ENCODE results near the gene DHRS13. TPM values are rescaled to one million over a fixed set of nuclear protein-coding genes. Genes with fewer than 3 reads are reported as not detected.

The DHRS13 gene, protein sequence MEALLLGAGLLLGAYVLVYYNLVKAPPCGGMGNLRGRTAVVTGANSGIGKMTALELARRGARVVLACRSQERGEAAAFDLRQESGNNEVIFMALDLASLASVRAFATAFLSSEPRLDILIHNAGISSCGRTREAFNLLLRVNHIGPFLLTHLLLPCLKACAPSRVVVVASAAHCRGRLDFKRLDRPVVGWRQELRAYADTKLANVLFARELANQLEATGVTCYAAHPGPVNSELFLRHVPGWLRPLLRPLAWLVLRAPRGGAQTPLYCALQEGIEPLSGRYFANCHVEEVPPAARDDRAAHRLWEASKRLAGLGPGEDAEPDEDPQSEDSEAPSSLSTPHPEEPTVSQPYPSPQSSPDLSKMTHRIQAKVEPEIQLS
- 30.6 and 32.9 TPM in 2 replicates for total RNA-seq

DNA sequence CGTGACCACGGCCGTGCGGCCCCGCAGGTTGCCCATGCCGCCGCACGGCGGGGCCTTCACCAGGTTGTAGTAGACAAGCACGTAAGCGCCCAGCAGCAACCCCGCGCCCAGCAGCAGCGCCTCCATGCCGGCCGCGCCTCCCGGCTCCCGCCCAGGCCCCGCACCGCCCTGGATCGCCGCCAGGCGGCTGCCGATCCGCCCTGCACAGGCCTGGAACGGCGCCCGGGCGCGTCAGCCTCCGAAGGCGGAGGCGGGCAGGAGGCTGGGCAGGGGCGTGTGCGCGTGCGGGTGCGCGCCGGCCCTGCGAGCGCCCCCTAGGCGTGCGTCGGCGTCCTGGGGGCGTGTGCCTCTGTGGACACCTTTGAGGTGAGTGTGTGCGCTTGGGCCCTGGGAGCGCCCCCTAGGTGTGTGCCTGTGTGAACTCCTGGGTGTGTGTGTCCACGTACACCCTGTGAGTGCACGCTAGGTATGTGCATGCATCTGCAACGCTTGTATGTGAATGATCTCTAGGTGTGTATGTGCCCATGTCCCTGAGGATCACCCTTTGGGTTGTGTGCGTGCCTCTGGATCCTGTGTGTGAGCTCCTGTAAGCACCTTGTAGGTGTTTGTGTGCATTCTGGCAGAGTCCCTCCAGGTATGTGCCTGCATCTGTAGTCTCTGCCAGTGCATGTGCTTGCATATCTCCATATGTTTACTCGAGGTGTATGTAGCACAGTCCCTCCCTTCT is at the start of gene DHRS13:
Gene DHRS13 (minus strand): TSS at position 261 of the 727 bp plus-strand sequence. CDS start 135 bp downstream, at position 126.
- Mint-ChIP-seq H3K27ac (peak within 1 kb of the TSS; percentile 86), H3K27me3 (ENCODE audit: low read depth) (no peaks in the 10 kb centered on the region), H3K4me1 (ENCODE audit: low read depth) (peaks cover 32% of the 10 kb centered on the region), H3K36me3 (ENCODE audit: low read depth) (peaks cover 56% of the 10 kb centered on the region), H3K9me3 (no peaks in the 10 kb centered on the region), H3K4me3 (ENCODE audit: low read depth) (peak within 1 kb of the TSS; percentile 90)
- intact Hi-C loops (cut with micrococcal nuclease): loop anchor here (1.0 to 2.0 kb wide), 7 partner anchors 10 to 176 kb away; partner anchors contain the start of genes ERAL1 and TLCD1
- peak; percentile 91 for DNase-seq (ENCODE audit: low spot score)

DNA sequence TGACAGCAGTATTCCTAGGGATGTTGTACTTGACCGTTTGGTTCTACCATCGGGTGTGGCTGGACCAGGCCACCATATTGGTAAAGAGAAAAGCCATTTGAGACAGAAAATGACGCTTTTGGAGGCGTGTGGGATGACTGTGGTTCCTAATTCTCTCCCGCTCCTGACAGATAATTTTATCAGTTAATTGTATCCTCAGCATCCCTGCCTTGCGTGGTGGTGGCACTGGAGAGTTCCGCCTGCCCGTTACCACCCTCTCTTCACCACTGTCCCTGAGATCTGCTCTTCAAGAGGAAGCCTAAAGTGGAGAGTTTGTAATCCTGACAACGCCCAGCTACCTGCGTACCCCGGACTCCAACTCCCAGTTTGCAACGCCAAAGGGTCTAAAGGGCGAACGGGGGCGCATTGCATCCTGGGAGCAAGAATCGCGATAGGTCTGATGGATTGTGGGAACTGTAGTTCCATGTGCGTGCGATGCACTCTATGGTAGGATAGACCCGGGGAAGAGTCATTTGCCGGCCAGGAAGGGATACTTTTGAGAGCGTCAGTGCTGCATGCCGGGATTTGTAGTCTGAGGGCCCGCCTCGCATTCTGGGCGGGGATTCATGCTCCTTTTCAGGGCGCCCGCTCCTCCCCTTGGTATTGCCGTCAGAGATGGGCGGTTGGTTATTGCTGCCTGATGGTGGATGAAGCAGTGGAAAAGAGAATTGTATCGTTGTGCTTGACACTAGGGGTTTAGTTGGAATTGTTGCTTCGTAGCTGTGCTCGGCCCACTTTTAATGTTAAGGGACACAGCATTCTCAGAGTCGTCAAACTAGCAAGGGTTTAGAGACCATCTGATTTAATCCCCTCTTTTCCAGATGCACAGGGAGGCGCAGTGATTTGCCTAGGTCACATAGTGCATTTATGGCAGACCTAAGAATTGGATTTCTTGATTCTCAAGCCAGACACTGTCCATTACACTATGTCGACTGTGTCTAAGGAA is 49.4 kb upstream of the DHRS13 start:
- intact Hi-C loops (cut with micrococcal nuclease): loop anchor here (1.0 to 5.0 kb wide), 5 partner anchors 110 to 342 kb away; partner anchors contain the start of genes FAM222B, NEK8, NUFIP2 and RPL23A
- Mint-ChIP-seq H3K4me3 (ENCODE audit: low read depth) (no peak overlapping the region), H3K4me1 (ENCODE audit: low read depth) (peaks cover 9% of the 10 kb centered on the region), H3K27ac (no peak overlapping the region), H3K36me3 (ENCODE audit: low read depth) (peaks cover 24% of the 10 kb centered on the region), H3K9me3 (no peaks in the 10 kb centered on the region), H3K27me3 (ENCODE audit: low read depth) (no peaks in the 10 kb centered on the region)
- DNase-seq (ENCODE audit: low spot score): peak; percentile 95

DNA sequence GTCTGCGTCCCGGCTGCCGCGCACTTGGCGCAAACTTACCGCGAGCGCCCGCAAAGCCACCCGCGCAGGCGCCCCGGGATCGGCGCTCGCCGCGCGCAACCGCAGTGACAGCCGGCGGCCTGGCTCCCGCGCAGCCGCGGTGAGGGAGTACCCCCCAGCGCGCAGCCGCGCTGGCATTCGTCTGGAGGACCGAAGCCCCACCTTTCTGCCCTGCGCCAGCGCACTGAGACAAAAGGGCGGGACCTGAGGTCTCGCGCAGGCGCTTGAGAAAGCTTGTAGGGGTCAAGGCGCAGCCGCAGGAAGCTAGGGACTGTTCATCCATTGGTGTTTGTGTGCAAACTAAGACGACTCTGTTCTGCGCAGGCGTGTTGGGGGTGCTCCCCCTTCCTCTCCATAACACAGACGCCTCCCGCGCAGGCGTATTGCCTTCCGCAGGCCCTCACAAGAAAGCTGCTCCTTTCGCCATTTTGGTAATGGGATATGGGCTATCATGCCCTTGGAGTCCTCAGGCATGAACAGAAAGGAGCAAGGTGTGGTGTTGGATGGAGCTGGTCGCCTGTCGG is 48.6 kb upstream of the DHRS13 start, which contains the start of gene PHF12:
Gene PHF12 (minus strand): TSS at position 91 of the 563 bp plus-strand sequence. CDS start 558 bp downstream, outside the sequence.
- H3K27me3 Mint-ChIP-seq (ENCODE audit: low read depth): no peaks in the 10 kb centered on the region
- peaks cover 13% of the 10 kb centered on the region for H3K4me1 Mint-ChIP-seq (ENCODE audit: low read depth)
- no peaks in the 10 kb centered on the region for H3K9me3 Mint-ChIP-seq
- peaks cover 29% of the 10 kb centered on the region for H3K36me3 Mint-ChIP-seq (ENCODE audit: low read depth)
- peak within 1 kb of the TSS; percentile 82 for H3K27ac Mint-ChIP-seq
- intact Hi-C loops (cut with micrococcal nuclease): loop anchor here (1.0 to 5.0 kb wide), 3 partner anchors 109 to 223 kb away; partner anchors contain the start of genes FAM222B and NEK8
- H3K4me3 Mint-ChIP-seq (ENCODE audit: low read depth): peak within 1 kb of the TSS; percentile 95
- DNase-seq (ENCODE audit: low spot score): peak; percentile 100

DNA sequence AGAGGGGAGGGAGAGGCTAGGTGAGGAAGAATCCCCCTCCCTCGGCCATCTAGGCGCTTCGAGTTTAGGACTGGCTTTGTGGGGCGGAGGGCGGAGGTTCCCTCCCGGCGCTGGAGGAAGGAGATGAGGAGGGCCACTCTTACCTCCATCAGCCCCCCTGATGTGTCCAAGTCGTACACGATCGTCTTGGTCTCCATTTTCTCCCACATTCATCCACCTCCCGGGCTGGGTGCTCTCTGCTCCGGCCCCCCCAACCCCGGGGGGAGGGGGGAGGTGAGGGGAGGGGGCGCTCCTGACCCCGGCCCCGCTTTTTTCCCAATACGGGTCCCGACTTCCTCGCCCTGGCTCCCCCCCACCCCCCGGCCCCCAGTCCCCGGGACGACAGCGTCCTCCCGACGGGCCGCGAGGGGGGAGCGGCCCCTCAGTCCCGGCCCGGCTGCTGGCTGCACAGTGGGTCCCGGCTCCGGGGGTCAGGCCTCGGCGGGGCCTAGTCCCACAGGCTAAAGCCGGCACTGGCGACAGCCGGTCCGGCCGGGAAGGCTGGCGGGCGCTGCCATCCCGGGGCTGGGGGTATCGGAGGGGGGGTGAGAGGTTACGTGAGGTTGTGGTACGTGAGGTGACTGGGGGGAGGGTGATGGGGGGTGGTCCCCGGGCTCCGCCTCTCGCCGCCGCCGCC is 48.0 kb upstream of the DHRS13 start:
- peaks cover 35% of the 10 kb centered on the region for H3K36me3 Mint-ChIP-seq (ENCODE audit: low read depth)
- no peaks in the 10 kb centered on the region for H3K9me3 Mint-ChIP-seq
- intact Hi-C loops (cut with micrococcal nuclease): loop anchor here (1.0 to 5.0 kb wide), 3 partner anchors 109 to 223 kb away; partner anchors contain the start of genes FAM222B and NEK8
- H3K4me1 Mint-ChIP-seq (ENCODE audit: low read depth): peaks cover 19% of the 10 kb centered on the region
- no peak for DNase-seq (ENCODE audit: low spot score)
- peak overlapping the region; percentile 82 for H3K27ac Mint-ChIP-seq
- H3K4me3 Mint-ChIP-seq (ENCODE audit: low read depth): peak overlapping the region; percentile 95
- no peaks in the 10 kb centered on the region for H3K27me3 Mint-ChIP-seq (ENCODE audit: low read depth)

DNA sequence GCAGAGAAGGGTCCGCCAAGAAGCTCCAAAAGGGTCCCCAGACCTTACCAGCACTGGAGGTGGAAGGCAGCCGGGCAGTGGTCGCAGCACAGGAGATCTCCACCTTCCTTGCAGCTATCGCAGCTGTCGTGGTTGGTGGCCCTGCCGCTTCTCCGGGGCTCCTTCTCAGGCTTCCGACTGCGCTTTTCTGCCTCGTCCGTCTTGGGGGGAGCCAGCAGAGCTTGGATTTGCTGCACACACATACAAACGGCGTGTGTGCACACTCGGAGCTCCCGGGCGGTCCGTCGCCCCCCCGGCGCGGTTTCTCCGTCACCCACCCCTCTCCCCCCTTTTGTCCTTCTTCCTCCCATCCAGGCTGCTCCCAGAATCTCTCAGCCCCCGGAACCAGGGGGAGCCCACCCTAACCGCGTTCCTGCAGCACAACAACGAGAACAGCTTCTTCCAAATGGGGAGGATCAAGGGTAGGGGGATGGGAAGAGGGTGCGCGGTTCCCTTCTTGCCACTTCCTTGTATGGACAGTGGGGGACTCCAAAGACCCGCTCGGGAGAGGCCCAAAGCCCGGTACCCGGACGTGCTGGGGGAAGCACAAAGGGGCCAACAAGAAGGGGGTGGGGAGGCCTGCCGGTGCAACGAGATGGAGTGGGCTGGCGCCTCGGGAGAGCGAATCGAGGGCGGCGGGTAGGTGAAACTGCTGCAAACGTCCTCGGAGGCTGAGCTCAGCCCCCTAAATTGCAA is 47.3 kb upstream of the DHRS13 start:
- DNase-seq (ENCODE audit: low spot score): peak; percentile 44
- intact Hi-C loops (cut with micrococcal nuclease): loop anchor here (5.0 kb wide), 2 partner anchors 108 to 138 kb away; partner anchors contain the start of gene FAM222B
- H3K36me3 Mint-ChIP-seq (ENCODE audit: low read depth): peaks cover 42% of the 10 kb centered on the region
- H3K27me3 Mint-ChIP-seq (ENCODE audit: low read depth): no peaks in the 10 kb centered on the region
- H3K4me1 Mint-ChIP-seq (ENCODE audit: low read depth): peaks cover 26% of the 10 kb centered on the region
- H3K27ac Mint-ChIP-seq: peak overlapping the region; percentile 82
- H3K4me3 Mint-ChIP-seq (ENCODE audit: low read depth): peak overlapping the region; percentile 95
- no peaks in the 10 kb centered on the region for H3K9me3 Mint-ChIP-seq

DNA sequence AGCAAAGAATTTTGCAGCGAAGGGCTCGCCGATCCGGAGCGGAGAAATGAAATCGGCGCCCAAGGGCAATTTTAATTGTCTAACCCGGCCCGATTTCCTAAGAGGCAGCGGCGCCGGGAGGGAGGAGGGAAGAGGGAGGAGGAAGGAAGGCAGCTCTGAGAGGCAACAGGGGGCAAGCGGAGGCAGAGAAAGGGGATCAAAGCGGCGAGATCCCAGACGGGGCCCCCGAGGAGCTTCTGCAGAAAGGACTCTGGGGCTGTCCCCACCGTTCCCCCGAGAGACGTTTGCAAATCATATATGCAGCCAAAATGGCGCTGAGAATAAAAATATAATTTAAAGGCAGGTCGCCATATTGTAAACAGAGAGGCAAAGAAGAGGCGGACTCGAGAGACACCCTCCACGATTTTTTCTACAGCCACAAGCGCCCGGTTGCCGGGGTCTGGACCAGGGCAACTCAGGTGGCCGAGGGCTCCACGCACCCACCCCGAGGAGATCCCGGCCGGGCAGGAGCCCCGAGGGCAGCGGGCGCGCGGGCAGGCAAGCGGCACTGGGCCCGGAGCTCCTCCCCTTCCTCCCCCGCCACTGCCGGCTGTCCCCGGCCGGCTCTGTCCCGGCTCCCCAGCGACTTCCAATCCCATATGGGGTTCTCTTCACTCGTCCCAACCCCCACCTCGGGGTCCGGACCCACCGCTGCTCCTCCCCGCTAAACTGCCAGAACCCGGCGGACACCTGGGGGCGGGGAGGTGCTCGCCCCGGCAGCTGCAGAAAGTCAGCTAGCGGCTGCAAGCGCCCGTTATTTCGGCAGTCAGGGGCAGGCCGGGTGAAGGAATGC is 46.5 kb upstream of the DHRS13 start:
- Mint-ChIP-seq H3K9me3 (no peaks in the 10 kb centered on the region), H3K36me3 (ENCODE audit: low read depth) (peaks cover 49% of the 10 kb centered on the region), H3K4me3 (ENCODE audit: low read depth) (peak overlapping the region; percentile 95), H3K27me3 (ENCODE audit: low read depth) (no peaks in the 10 kb centered on the region), H3K27ac (peak overlapping the region; percentile 82), H3K4me1 (ENCODE audit: low read depth) (peaks cover 32% of the 10 kb centered on the region)
- DNase-seq (ENCODE audit: low spot score): peak; percentile 56
- intact Hi-C loops (cut with micrococcal nuclease): loop anchor here (2.0 to 5.0 kb wide), 3 partner anchors 47 to 137 kb away; partner anchors contain the start of genes DHRS13 and FAM222B

DNA sequence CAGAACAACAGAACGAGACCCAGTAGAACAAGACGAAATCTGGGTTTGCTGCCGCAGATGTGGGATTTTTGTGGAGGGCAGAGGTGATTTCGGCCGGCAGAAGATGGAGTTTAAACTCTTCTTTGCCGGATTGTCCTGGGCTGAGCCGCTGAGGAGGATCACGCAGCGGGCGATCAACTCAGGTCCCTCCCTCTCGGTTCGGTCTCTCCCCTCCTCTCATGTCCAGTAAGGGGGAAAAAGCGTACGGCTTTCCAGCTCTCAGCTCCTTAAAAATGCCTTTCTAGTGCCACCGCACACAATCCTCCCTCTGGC is 46.0 kb upstream of the DHRS13 start:
- peaks cover 55% of the 10 kb centered on the region for H3K36me3 Mint-ChIP-seq (ENCODE audit: low read depth)
- DNase-seq (ENCODE audit: low spot score): no peak
- H3K4me1 Mint-ChIP-seq (ENCODE audit: low read depth): peaks cover 35% of the 10 kb centered on the region
- H3K27me3 Mint-ChIP-seq (ENCODE audit: low read depth): no peaks in the 10 kb centered on the region
- H3K4me3 Mint-ChIP-seq (ENCODE audit: low read depth): peak overlapping the region; percentile 95
- peak overlapping the region; percentile 66 for H3K27ac Mint-ChIP-seq
- H3K9me3 Mint-ChIP-seq: no peaks in the 10 kb centered on the region
- intact Hi-C loops (cut with micrococcal nuclease): loop anchor here (2.0 kb wide), 1 partner anchor 46 kb away; the partner anchor contains the start of gene DHRS13

DNA sequence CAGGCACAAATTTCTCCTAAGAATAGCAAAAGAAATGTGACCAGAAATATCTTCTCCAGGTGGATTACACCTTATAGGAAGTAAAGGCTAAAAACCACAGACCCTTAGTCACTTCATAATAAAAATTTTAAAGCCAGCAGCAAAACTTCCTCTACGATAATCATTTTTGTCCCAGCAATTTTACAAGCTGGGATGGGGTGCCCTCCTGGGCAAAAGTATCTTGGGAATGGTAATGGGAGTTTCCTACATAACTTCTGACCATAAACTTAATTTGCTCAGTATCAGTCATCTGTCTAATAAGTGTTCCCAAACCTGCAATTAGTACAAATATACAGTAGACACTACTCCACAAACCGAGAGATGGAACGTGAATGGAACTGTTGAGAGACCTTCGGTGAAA is 45.5 kb upstream of the DHRS13 start:
- Mint-ChIP-seq H3K27me3 (ENCODE audit: low read depth) (no peaks in the 10 kb centered on the region), H3K27ac (peak overlapping the region; percentile 66), H3K36me3 (ENCODE audit: low read depth) (peaks cover 60% of the 10 kb centered on the region), H3K4me1 (ENCODE audit: low read depth) (peaks cover 39% of the 10 kb centered on the region), H3K4me3 (ENCODE audit: low read depth) (peak overlapping the region; percentile 95), H3K9me3 (no peaks in the 10 kb centered on the region)
- no peak for DNase-seq (ENCODE audit: low spot score)
- intact Hi-C loops (cut with micrococcal nuclease): loop anchor here (2.0 kb wide), 1 partner anchor 46 kb away; the partner anchor contains the start of gene DHRS13

DNA sequence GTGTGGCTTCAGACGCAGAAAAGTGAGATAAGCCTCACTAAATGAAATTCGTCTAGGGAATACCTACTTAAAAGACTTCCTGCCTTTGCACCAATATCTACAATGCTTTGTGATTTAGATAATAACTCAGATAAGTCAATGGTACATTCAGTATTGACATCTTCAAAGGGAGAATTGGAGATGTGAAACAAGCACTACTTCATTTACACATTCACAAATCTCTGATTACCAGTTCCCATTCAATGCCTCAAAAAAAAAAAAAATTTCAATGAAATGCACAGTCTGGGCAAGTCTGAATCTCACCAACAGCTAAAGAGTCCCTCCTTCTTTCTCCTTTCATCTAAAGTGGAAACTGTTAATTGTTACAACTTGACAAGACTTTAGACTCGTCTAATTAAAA is 44.8 kb upstream of the DHRS13 start:
- peaks cover 39% of the 10 kb centered on the region for H3K4me1 Mint-ChIP-seq (ENCODE audit: low read depth)
- peaks cover 66% of the 10 kb centered on the region for H3K36me3 Mint-ChIP-seq (ENCODE audit: low read depth)

DNA sequence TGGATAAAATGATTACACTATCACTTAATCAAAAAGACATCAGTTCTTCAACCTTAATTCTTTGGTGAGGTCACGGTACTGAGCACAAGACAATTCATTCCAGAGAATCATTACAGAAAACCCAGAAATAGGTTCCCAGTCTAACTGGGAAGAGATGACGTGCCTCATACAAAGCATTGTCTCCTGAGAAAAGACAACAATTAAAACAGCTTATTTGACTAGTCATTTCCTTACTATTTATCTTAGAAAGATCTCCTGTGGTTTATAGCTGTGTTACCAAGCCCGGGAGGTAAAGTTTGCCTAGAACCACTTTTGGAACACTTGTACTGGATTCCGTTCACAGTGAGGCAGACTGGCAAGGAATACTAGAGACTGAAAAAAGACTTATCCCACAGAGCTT is 43.4 kb upstream of the DHRS13 start:
- intact Hi-C loops (cut with micrococcal nuclease): loop anchor here (1.0 kb wide), 1 partner anchor 20 kb away; no protein-coding TSS in a partner anchor
- Mint-ChIP-seq H3K36me3 (ENCODE audit: low read depth) (peaks cover 73% of the 10 kb centered on the region), H3K27me3 (ENCODE audit: low read depth) (no peaks in the 10 kb centered on the region), H3K27ac (peak overlapping the region; percentile 89), H3K9me3 (no peaks in the 10 kb centered on the region), H3K4me3 (ENCODE audit: low read depth) (peak overlapping the region; percentile 62), H3K4me1 (ENCODE audit: low read depth) (peaks cover 42% of the 10 kb centered on the region)
- no peak for DNase-seq (ENCODE audit: low spot score)

More for the DNA sequence above, 44.8 kb upstream of the DHRS13 start:
- DNase-seq (ENCODE audit: low spot score): no peak
- intact Hi-C loops (cut with micrococcal nuclease): loop anchor here (2.0 kb wide), 1 partner anchor 45 kb away; the partner anchor contains the start of gene DHRS13
- peak overlapping the region; percentile 95 for H3K4me3 Mint-ChIP-seq (ENCODE audit: low read depth)
- no peaks in the 10 kb centered on the region for H3K27me3 Mint-ChIP-seq (ENCODE audit: low read depth)
- no peaks in the 10 kb centered on the region for H3K9me3 Mint-ChIP-seq
- peak overlapping the region; percentile 53 for H3K27ac Mint-ChIP-seq

All from activated T-helper 2 cell treated with anti-CD3 and anti-CD28 coated beads, Interferon-gamma antibody, Interleukin-2, Interleukin-4, amounts not matched to agents 10 μg/mL and 5 μg/mL and 100 μg/mL, durations not matched to agents 14 hours and 24 hours and 36 hours (primary cell).